ENCODE data around the gene PROC. TPM values are rescaled to one million over a fixed set of nuclear protein-coding genes. Genes with fewer than 3 reads are reported as not detected.
"Not testable (repeated sequence)": the region's sequence is repeated elsewhere in the genome, so short reads cannot be mapped to it uniquely, and the experiment has no call there.

Gene PROC
- total and polyA plus RNA-seq, 2 donors = 0.43 to 0.74 TPM

- 82% methylated on average over 14 of the region's 14 CpGs for WGBS
Measured at GRCh38 chr2:127431408-127432023, 13.3 kb downstream of the PROC start.

GRCh38 chr2:127434515-127434914, 16.3 kb downstream of the PROC start:
- no peak overlapping the region for H3K4me3 ChIP-seq (ENCODE audit: low read depth, low read length)
- H3K4me1 ChIP-seq (ENCODE audit: insufficient read depth) = no peaks in the 10 kb centered on the region
- no peaks in the 10 kb centered on the region for H3K36me3 ChIP-seq (ENCODE audit: insufficient read depth)
- WGBS = 92% methylated on average over 6 of the region's 6 CpGs
- no peak overlapping the region for H3K27ac ChIP-seq (ENCODE audit: low read depth)
- no peak for DNase-seq (ENCODE audit: extremely low spot score)

More at GRCh38 chr2:127431408-127432023, 13.3 kb downstream of the PROC start:
- DNase-seq (ENCODE audit: extremely low spot score) = no peak
- H3K36me3 ChIP-seq (ENCODE audit: insufficient read depth) = no peaks in the 10 kb centered on the region
- no peak overlapping the region for H3K27ac ChIP-seq (ENCODE audit: low read depth)
- no peak overlapping the region for H3K4me3 ChIP-seq (ENCODE audit: low read depth, low read length)
- no peaks in the 10 kb centered on the region for H3K4me1 ChIP-seq (ENCODE audit: insufficient read depth)

- Histone ChIP-seq H3K27ac (ENCODE audit: low read depth) (no peak overlapping the region), H3K36me3 (ENCODE audit: insufficient read depth) (no peaks in the 10 kb centered on the region), H3K4me3 (ENCODE audit: low read depth, low read length) (no peak overlapping the region), H3K4me1 (ENCODE audit: insufficient read depth) (no peaks in the 10 kb centered on the region)
- 89% methylated on average over 9 of the region's 9 CpGs for WGBS
- no peak for DNase-seq (ENCODE audit: extremely low spot score)
Measured at GRCh38 chr2:127437056-127437455, 18.8 kb downstream of the PROC start.

GRCh38 chr2:127437781-127438726, 19.8 kb downstream of the PROC start:
- no peaks in the 10 kb centered on the region for H3K4me1 ChIP-seq (ENCODE audit: insufficient read depth)
- DNase-seq (ENCODE audit: extremely low spot score) = no peak
- H3K4me3 ChIP-seq (ENCODE audit: low read depth, low read length) = no peak overlapping the region
- WGBS = 86% methylated on average over 13 of the region's 13 CpGs
- no peaks in the 10 kb centered on the region for H3K36me3 ChIP-seq (ENCODE audit: insufficient read depth)
- H3K27ac ChIP-seq (ENCODE audit: low read depth) = no peak overlapping the region

GRCh38 chr2:127439343-127439742, 21.1 kb downstream of the PROC start:
- DNase-seq (ENCODE audit: extremely low spot score) = no peak
- Histone ChIP-seq H3K4me3 (ENCODE audit: low read depth, low read length) (no peak overlapping the region), H3K36me3 (ENCODE audit: insufficient read depth) (no peaks in the 10 kb centered on the region), H3K4me1 (ENCODE audit: insufficient read depth) (no peaks in the 10 kb centered on the region), H3K27ac (ENCODE audit: low read depth) (no peak overlapping the region)
- WGBS = 92% methylated on average over 5 of the region's 5 CpGs

GRCh38 chr2:127448526-127448925, 30.3 kb downstream of the PROC start:
- no peak overlapping the region for H3K4me3 ChIP-seq (ENCODE audit: low read depth, low read length)
- 89% methylated on average over 2 of the region's 2 CpGs for WGBS
- H3K36me3 ChIP-seq (ENCODE audit: insufficient read depth) = no peaks in the 10 kb centered on the region
- H3K4me1 ChIP-seq (ENCODE audit: insufficient read depth) = no peaks in the 10 kb centered on the region
- H3K27ac ChIP-seq (ENCODE audit: low read depth) = no peak overlapping the region
- DNase-seq (ENCODE audit: extremely low spot score) = no peak

- DNase-seq (ENCODE audit: extremely low spot score) = no peak
- WGBS = 82% methylated on average over 4 of the region's 4 CpGs
- H3K36me3 ChIP-seq (ENCODE audit: insufficient read depth) = no peaks in the 10 kb centered on the region
- no peak overlapping the region for H3K27ac ChIP-seq (ENCODE audit: low read depth)
- no peaks in the 10 kb centered on the region for H3K4me1 ChIP-seq (ENCODE audit: insufficient read depth)
- no peak overlapping the region for H3K4me3 ChIP-seq (ENCODE audit: low read depth, low read length)
Measured at GRCh38 chr2:127449414-127449813, 31.2 kb downstream of the PROC start.

GRCh38 chr2:127449898-127450297, 31.7 kb downstream of the PROC start:
- Histone ChIP-seq H3K27ac (ENCODE audit: low read depth) (no peak overlapping the region), H3K36me3 (ENCODE audit: insufficient read depth) (no peaks in the 10 kb centered on the region), H3K4me3 (ENCODE audit: low read depth, low read length) (no peak overlapping the region), H3K4me1 (ENCODE audit: insufficient read depth) (no peaks in the 10 kb centered on the region)
- no peak for DNase-seq (ENCODE audit: extremely low spot score)
- WGBS = 92% methylated on average over 4 of the region's 4 CpGs

GRCh38 chr2:127451981-127452380, 33.8 kb downstream of the PROC start:
- Histone ChIP-seq H3K27ac (ENCODE audit: low read depth) (no peak overlapping the region), H3K4me3 (ENCODE audit: low read depth, low read length) (no peak overlapping the region), H3K4me1 (ENCODE audit: insufficient read depth) (no peaks in the 10 kb centered on the region), H3K36me3 (ENCODE audit: insufficient read depth) (no peaks in the 10 kb centered on the region)
- WGBS = 81% methylated on average over 6 of the region's 6 CpGs
- no peak for DNase-seq (ENCODE audit: extremely low spot score)

GRCh38 chr2:127452423-127452822, 34.2 kb downstream of the PROC start:
- WGBS = 96% methylated on average over 8 of the region's 8 CpGs
- H3K4me3 ChIP-seq (ENCODE audit: low read depth, low read length); H3K27ac ChIP-seq (ENCODE audit: low read depth); H3K4me1 ChIP-seq (ENCODE audit: insufficient read depth); H3K36me3 ChIP-seq (ENCODE audit: insufficient read depth); DNase-seq (ENCODE audit: extremely low spot score): not testable (repeated sequence)

- no peak for DNase-seq (ENCODE audit: extremely low spot score)
- H3K4me3 ChIP-seq (ENCODE audit: low read depth, low read length) = no peak overlapping the region
- no peaks in the 10 kb centered on the region for H3K4me1 ChIP-seq (ENCODE audit: insufficient read depth)
- 98% methylated on average over 3 of the region's 3 CpGs for WGBS
- H3K27ac ChIP-seq (ENCODE audit: low read depth) = no peak overlapping the region
- no peaks in the 10 kb centered on the region for H3K36me3 ChIP-seq (ENCODE audit: insufficient read depth)
Measured at GRCh38 chr2:127453013-127453391, 34.8 kb downstream of the PROC start.

- H3K27ac ChIP-seq (ENCODE audit: low read depth) = no peak overlapping the region
- no peaks in the 10 kb centered on the region for H3K4me1 ChIP-seq (ENCODE audit: insufficient read depth)
- no peak for DNase-seq (ENCODE audit: extremely low spot score)
- H3K36me3 ChIP-seq (ENCODE audit: insufficient read depth) = no peaks in the 10 kb centered on the region
- no peak overlapping the region for H3K4me3 ChIP-seq (ENCODE audit: low read depth, low read length)
- 87% methylated on average over 8 of the region's 8 CpGs for WGBS
Measured at GRCh38 chr2:127453392-127454171, 35.4 kb downstream of the PROC start.

- 84% methylated on average over 19 of the region's 19 CpGs for WGBS
- no peak overlapping the region for H3K27ac ChIP-seq (ENCODE audit: low read depth)
- H3K4me1 ChIP-seq (ENCODE audit: insufficient read depth) = no peaks in the 10 kb centered on the region
- no peak for DNase-seq (ENCODE audit: extremely low spot score)
- no peak overlapping the region for H3K4me3 ChIP-seq (ENCODE audit: low read depth, low read length)
- H3K36me3 ChIP-seq (ENCODE audit: insufficient read depth) = no peaks in the 10 kb centered on the region
Measured at GRCh38 chr2:127454595-127455565, 36.7 kb downstream of the PROC start.

Measured in urinary bladder (tissue), 4 donors.